Stimulated activated CD8-positive, alpha-beta memory T cell treated with anti-CD3 and anti-CD28 coated beads, Interleukin-4, amount 100 ng/mL, for 4 hours (primary cell): ENCODE results near the gene CCDC167.
"Not testable (repeated sequence)": the region's sequence is repeated elsewhere in the genome, so short reads cannot be mapped to it uniquely, and the experiment has no call there.

Experiments used
- DNase-seq, 2 donors: peaks; one replicate each; pipeline ENCODE4 v3.0.0-alpha.2; 2020; ENCODE audit warnings: low read depth in 2 of 2, low spot score in 1 of 2

The CCDC167 gene

GRCh38 chr6:37511910-37512399, 12.3 kb upstream of the CCDC167 start:
- DNase-seq: no peak

GRCh38 chr6:37511201-37511600, 11.5 kb upstream of the CCDC167 start:
- no peak for DNase-seq

GRCh38 chr6:37507690-37508421, 8.2 kb upstream of the CCDC167 start:
- DNase-seq: no peak

- DNase-seq: no peak
Measured at GRCh38 chr6:37507077-37507476, 7.4 kb upstream of the CCDC167 start.

GRCh38 chr6:37506479-37506878, 6.8 kb upstream of the CCDC167 start:
- DNase-seq: no peak

GRCh38 chr6:37504024-37504423, 4.3 kb upstream of the CCDC167 start:
- no peak for DNase-seq

GRCh38 chr6:37503309-37503965, 3.7 kb upstream of the CCDC167 start:
- DNase-seq: no peak

- DNase-seq: no peak
Measured at GRCh38 chr6:37502703-37503291, 3.1 kb upstream of the CCDC167 start.

GRCh38 chr6:37501632-37502491, 2.2 kb upstream of the CCDC167 start:
- no peak for DNase-seq

- DNase-seq: not testable (repeated sequence)
Measured at GRCh38 chr6:37500904-37501303, 1.2 kb upstream of the CCDC167 start.

GRCh38 chr6:37500294-37500608, 558 bp upstream of the CCDC167 start:
- no peak for DNase-seq

- no peak for DNase-seq
Measured at GRCh38 chr6:37496951-37497885, 2.5 kb downstream of the CCDC167 start.

GRCh38 chr6:37495244-37495934, 4.3 kb downstream of the CCDC167 start:
- no peak for DNase-seq

- no peak for DNase-seq
Measured at GRCh38 chr6:37493661-37493995, 6.1 kb downstream of the CCDC167 start.

- no peak for DNase-seq
Measured at GRCh38 chr6:37492991-37493660, 6.6 kb downstream of the CCDC167 start.

- DNase-seq: no peak
Measured at GRCh38 chr6:37492236-37492972, 7.3 kb downstream of the CCDC167 start.

GRCh38 chr6:37491830-37492208, 7.9 kb downstream of the CCDC167 start:
- DNase-seq: no peak

GRCh38 chr6:37491171-37491829, 8.4 kb downstream of the CCDC167 start:
- DNase-seq: no peak
